NCI-H1436 treated with DMSO at 0.1 percent for 48 hours (cell line): ENCODE measurements around the gene GET4.
"Not testable (repeated sequence)": the region's sequence is repeated elsewhere in the genome, so short reads cannot be mapped to it uniquely, and the experiment has no call there.

Experiments
- DNase-seq: peaks from one replicate; lab custom pipeline; 2025; lab: John Stamatoyannopoulos, UW

The GET4 gene

GRCh38 chr7:915291-916218, 39.2 kb downstream of the GET4 start:
- no peak for DNase-seq

DNA sequence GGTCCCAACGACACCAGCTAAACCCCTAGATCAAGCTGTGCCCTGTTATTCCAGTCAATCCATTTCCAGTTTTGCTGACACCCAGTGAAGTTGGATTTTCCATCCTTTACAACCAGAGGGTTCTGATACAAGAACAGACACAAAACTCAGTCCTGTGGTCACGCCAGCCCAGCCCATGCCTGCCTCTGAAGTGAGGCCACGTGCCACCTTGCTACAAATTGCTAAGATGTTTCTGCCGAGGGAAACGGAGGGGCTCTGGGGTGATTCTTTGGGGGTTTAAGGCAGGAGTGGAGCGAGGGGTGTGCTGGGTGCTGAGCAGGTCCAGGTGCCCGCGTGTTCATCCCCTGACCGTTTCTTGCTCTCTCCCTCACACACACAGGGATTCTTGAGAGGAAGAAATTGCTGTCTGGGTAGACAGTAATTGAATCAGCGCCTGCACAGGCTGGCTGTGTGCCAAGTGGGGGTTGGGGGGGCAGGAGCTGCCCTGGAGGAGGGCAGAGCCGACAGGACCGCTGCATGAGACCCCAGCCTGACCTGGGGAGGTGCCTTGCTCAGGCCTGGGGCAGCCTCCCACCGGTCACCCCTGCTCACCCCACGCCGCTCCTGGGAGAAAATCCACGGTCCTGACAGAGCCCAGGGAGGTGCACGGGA, 40.1 kb downstream of the GET4 start:
- no peak for DNase-seq

- no peak for DNase-seq
Observed at GRCh38 chr7:917255-918117, 41.1 kb downstream of the GET4 start.

- DNase-seq: no peak
Observed at GRCh38 chr7:918118-918425, 41.7 kb downstream of the GET4 start.

DNA sequence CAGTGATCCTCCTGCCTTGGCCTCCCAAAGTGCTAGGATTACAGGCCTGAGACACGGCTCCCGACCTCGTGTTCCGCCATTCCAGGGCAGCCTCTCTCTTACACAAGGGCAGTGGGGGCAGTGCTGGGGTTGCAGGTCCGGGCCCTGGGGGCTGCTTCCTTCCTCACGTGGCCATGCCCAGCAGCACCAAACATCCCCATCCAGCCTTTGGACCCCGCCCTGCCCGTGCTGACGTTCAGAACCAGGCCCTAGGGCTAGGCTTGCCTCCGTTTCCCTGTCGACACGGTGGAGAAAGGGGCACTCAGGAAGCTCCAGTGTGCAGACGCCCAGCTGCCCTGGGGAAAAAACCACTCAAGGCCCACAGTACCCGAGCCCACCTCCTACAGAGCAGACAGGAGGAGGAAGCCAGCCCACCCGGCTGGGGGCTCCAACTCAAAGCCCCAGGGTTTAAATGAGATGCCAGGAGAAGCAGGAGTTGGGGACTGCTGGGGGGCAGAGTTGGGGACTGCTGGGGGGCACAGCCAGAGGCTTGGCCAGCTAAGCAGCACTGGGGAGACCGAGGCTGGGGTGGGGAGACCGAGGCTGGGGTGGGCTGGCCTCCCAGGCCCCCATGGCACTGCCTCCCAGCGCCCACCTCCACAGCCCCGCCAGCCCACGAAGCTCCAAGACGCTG, 42.2 kb downstream of the GET4 start:
- no peak for DNase-seq

DNA sequence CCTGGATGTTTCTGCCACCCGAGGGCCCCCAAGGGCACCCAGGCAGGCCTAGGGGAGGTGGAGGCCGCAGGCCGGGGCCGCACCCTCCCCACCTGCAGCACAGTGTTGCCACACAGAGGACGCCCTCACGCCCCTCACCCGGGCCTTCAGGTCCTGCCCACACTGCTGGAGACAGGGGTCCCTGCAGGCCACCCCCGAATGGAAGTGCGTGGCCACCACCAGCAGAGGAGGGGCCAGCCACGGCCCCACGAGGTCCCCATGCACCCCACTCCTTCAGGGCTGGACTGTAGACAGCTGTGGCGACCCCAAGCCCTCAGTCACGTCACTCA, 42.7 kb downstream of the GET4 start:
- no peak for DNase-seq

- no peak for DNase-seq
Observed at GRCh38 chr7:919924-920341, 43.6 kb downstream of the GET4 start.

DNA sequence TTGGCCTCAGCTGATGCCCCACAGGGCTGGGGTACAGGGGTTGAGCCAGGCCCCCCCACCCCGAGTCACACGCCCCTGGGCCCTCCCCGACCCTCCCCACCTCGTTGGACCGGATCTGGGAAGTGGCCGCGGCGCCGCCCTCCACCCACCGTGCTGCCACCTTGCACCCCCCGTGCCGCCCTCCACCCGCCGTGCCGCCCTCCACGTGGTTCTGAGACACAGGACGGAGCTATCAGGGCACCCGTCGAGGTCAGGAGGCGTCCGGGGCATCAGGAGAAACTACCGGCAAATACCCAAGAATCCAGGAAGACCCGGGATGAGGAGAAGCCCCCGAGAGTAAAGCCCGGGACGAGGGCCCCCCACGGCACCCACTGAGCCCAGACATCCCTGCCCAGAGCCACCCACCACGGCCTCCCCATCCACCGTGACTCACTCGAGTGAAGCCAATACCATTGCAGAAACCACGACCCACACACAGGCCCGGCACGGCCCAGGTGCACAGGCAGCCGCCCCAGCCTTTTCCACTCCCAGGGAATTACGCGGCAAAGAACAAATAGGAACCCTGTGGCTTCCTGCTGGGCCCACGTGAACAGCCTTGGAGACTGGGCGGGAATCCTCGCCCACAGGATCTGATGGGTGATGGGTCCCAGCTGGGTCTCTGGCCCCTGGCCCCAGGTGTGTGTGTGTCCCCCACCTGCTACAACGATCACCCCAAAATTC, 44.2 kb downstream of the GET4 start:
- DNase-seq: no peak

GRCh38 chr7:921071-921461, 44.7 kb downstream of the GET4 start:
- no peak for DNase-seq

DNA sequence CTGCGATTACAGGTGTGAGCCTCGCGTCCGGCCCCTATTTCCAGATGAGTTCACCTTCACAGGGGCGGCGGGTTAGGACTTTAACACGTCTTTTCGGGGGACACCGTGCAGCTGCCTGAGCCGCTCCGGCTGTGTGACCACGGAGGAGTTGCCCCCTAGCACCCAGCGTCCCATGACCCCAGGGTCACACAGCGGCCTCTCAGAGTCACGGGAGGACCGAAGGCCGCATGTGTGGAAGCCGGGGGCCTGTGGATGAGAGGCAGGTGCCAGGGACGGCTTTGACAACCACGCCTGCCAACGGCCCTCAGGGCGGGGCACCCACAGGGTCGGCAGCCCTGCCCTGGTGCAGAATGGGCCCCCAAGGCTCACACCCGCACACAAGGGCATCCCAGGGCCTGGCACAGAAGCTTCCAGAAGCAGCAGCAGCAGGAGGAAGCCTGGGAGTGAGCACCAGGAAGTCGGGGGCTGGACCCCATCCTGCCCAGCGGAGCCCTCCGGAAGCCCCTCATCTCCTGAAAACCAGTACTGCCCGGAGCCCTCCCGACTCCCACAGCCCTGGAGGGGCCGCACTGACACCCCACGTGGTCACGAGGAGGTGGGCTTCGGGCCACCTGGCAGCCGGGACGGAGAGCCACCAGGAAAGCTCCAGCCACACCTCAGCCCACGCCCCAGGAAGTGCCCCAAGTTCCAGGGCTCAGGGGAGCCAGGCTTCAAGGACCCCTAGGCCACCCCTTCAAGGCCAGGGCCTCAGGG, 45.4 kb downstream of the GET4 start:
- DNase-seq: no peak

DNA sequence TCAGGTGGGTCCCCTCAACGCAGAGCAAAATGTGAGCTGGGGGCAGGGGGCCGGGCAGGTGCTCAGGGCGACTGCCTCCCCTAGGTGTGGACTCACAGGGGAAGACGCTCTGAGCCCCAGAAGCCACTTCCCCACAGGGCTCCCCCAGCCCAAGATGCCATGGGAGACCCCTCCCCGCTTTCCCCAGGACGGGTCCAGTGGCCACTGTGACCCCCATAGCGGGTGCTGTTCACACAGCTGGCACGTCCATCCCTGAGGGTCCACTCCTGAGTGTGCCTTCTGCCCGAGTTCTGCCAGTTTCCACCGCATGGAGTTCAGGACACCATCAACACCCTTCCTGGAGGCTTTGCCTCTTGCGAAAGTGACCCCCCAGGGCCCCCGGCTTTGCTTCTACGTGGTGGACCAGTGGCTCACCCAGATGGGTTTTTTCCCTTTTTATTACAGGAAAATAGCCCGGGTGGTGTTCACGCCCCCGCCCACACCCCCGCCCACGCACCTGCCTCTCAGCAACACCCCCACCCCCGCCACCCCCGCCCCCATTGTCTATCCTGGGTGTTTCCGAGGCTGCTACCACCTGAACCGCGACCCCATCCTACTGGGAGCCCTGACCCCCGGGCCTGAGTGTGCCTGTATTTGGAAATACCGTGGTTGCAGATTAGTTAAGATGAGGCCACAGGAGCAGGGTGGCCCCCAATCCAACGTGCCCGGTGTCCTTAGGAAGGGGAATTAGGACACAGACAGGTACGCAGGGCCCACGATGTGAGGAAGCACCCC, 46.2 kb downstream of the GET4 start:
- no peak for DNase-seq

GRCh38 chr7:923108-924041, 47.0 kb downstream of the GET4 start:
- DNase-seq: no peak

DNA sequence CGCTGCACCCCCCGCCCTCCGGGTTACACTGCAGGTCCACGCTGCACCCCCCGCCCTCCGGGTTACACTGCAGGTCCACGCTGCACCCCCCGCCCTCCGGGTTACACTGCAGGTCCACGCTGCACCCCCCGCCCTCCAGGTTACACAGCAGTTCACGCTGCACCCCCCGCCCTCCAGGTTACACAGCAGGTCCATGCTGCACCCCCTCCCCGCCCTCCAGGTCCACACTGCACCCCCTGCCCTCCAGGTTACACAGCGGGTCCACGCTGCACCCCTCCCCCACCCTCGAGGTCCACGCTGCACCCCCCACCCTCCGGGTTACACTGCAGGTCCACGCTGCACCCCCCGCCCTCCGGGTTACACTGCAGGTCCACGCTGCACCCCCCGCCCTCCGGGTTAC, 47.7 kb downstream of the GET4 start:
- DNase-seq: not testable (repeated sequence)

DNA sequence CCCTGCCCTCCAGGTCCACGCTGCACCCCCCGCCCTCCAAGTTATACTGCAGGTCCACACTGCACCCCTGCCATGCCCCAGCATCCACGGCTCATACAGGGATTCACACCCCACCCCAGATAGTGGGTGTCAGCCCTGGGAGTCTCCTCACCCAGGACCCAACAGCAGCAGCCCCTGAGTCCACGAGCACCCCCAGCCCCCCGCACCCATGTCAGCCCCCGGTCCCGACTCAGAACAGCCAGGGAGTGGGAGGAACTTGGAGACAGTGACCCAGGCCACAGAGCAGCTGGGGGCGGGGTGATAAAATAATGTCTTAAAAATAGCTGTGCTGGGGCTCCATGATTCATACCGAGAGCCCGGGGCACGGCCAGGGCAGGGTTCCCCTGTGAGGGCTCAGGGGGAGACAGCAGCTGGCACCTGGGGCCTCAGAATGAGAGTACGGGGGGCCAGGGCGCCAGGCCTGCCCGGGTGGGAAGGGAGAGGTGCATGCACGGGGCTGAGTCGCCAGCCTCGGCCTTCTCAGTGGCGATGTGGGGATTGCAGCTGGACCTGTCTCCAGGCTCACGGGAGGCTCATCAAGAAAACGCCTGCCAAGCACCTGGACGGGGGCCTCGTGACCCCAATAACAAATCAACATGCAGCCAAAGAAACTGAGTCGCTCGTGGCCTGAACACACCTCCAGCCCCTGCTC, 48.3 kb downstream of the GET4 start:
- DNase-seq: no peak

- DNase-seq: no peak
Observed at GRCh38 chr7:925601-926000, 49.2 kb downstream of the GET4 start.

DNA sequence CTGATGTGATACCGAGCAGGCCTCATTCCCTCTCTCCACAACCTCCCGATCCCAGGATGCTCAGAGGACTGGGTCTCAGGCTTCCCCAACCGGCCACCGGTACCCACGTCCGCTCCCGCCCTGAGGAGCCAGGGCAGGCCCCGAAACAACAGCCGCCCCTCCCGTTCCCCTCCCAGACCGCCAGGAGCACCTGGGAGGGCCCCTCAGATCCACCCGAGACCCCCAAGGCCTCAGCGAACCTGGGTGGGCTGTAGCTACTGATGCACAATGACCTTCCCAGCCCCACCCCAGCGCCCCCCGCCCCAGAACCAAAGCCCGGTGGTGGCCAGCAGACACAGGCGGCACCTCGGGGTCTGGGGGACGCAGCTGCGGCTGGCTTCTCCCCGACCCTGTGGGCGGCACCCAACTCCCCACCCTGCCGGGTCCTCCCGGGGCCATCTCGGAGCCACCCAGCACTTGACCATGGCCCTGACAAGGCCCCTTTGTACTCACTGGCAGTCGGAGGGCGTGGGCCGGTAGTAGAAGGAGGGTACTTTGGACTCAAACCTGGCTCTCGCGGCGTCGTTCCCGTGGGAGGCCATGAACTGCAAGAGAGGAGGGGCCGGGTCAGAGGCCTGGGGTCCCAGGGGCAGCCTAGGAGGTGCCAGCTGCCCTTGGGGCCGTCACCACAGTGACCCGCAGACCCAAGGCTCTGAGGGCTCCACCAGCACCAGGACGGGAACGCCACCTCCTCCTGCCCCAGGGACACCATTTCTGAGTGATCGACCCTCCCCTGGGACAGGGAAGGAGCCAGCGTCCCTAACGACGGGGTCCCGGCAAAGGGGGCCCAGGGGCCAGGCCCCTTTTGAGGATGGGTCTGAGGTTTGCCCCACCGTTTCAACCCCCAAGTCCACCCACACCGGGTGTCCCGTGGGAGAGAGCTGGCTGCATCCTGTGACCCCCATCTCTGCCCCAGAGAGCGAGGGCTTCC, 50.0 kb downstream of the GET4 start:
- no peak for DNase-seq

DNA sequence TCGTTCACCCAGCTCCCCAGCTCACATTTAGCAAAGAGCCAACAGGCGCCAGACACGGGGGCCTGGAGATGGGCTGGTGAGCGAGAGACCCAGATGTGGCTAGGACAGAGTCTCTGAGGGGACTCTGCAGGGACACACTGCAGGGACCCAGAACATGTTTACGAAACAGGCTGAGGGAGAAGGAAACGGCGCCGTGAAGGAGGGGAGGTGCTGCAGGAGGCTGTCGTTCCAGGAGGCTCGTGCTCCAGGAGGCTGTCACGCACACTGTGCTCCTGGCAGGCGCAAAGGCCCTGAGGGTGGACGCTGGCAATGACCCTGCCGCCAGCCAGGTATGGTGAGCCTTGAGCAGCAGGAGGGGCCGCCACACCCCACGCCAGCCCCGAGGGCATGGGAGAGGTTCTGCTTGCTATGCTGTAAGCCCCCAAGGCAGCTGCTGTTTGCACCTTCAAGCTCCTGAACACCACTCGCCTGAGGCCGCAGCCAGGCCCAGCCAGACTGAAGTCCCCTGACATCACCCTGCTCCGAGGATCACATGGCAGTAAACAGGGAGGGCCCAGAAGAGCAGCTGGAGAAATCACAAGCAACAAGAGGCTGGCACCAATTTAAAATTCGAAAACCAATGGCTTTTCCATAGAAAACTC, 50.8 kb downstream of the GET4 start:
- no peak for DNase-seq
